Activated CD4-positive, CD25-positive, alpha-beta regulatory T cell (primary cell): ENCODE results near the gene ACAD8.
"Not testable (repeated sequence)": the region's sequence is repeated elsewhere in the genome, so short reads cannot be mapped to it uniquely, and the experiment has no call there.

Experiments used
- DNase-seq, 4 experiments: peaks; one replicate each; lab custom pipeline; 2025; lab: John Stamatoyannopoulos, UW

The ACAD8 gene

DNA sequence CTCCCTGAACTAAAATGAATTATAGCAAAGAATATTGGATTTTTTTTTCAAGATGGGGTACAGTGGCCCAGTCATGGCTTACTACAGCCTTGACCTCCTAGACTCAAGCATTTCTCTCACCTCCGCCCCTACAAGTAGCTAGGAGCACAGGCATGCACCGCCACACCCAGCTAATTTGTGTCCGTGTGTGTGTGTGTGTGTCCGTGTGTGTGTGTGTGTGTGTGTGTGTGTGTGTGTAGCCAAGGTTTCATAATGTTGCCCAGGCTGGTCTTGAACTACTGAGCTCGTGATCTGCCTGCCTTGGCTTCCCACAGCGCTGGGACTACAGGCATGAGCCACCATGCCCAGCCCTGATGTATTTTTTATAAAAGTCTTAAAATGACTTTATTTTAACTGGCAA is 12.8 kb upstream of the ACAD8 start:
- DNase-seq, result no peak

DNA sequence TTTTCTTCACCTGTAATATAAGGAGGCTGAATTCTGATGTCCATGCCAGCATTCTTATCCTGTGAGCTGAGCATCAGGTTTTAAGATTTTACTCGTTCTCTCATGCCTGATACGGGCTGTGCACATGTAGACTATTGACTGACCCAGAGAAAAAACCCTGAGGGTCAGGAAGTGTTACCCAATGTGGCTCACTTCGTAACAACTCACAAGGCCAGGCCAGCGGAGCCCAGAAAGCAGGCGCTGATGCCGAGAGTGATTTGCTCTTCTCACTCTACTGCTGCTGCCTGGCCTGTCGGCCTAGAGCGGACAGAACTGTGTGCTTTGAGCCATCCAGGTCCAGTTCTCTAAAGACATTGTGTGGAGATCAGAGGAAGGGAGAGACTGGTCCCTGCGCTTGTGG is 11.0 kb upstream of the ACAD8 start:
- DNase-seq, result no peak

DNA sequence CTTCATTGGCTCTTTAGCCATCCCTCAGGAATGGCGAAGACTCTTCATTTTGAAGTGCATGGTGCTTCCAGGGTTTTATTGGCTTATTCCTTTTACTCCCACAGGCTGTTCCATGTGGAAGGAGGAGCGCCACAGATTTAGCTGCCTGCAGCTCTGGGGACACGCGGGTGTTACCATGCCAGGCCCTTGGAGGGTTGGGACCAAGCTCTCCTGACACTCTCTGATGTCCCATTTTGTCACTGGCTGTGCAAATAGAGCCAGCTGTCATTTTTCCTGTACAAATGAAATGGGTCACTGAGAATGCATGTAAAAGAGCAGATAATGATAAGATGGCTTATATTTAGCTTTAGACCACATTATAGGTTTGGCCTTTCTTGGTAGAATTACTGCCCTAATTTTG is 9.5 kb upstream of the ACAD8 start:
- DNase-seq, result no peak

DNA sequence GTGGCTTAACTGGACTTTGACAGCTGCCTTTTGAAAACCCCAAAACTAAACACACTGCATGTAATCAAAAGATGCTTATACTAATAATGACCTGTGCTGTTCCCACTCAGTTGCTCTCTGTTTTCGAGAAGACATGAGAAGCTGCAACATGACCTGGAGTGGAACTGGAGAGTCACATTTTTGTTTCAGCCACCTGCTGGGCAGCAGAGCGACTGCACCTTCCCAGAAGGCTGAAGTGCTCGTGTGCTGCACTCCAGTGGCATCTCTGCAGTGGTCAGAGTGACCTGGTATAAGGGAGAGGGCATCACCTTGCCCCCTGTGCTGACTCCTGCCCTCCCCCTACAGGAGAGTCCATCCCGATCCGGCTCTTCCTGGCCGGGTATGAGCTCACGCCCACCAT is 8.8 kb upstream of the ACAD8 start:
- no peak for DNase-seq

DNA sequence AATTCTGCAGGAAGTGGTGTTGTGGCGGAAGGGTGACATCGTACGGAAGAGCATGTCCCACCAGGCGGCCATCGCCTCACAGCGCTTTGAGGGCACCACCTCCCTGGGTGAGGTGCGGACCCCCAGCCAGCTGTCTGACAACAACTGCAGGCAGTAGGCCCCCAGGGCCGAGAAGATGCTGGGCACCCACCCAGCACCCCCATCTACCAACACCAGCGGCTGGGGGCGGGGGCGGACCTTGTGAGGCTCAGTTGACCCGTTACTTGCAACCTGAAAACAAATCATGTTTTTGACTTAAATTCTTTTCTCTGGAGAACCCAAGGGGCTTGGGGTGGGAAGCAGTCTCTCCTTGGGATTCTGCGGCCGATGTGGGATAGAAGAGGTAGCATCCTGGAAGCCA is 7.9 kb upstream of the ACAD8 start:
- no peak for DNase-seq

DNA sequence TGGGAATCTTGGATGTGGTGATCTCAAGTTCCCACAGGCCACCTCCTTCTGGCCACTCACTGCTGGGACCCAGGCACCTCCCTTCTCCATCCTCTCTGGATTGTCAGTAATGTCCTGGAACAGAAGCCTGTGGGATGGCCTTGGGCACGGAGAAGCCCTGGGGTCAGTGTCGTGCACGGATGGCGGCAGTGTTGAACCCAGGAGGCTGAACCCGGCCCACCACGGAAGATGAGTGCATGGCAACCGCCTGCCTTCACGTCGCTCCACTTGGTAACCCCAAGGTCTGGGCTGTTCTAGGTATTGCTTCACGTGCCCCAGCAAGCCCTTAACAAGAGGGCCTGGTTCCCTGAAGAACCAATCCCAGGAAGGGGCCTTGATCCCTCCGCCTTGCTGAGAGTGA is 7.3 kb upstream of the ACAD8 start:
- DNase-seq, result no peak

DNA sequence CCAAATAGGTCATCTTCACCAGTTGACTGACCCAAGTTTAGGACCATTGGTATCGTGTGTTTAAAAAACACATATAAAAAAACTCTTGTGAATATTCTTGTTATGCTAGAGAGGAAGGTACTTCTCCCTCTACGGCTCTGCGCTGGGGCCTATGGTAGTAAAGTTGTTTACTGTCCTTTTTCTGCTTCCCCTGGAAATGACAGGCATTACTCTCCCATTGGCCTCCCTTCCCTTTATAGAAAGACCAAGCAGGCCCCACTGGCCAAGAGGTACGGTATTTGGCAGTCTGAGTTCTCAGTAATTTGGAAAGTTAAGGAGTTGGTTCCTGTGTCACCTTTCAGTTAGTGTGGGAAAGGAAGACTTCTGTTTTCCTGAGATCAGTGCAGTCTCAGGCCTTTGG is 6.7 kb upstream of the ACAD8 start:
- DNase-seq, result no peak

DNA sequence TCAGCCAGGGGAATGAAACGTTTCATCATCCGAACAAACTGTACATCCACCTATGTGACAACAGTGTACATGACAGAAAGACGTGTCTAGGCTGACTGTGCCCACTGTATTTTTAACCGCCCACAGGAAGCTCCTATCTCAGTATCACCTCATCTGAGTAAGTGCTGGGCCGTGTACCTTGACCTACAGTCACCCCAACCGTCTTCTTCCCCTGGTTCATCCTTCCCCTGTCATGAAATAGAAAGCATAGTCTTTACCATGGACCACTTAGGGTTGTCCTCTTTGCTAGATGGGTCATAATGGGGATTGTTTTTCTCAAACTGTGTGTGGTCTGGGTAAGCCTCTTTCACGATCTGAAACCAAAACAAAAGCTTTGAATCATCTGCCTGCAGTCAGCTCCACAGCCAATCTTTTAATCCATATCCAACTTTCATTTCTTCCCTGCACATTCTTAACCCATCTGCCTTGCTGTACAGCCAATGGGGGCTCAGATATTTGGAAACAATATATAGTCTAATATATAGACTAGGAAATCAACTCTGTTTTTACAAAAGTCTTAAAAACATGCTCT is 4.4 kb upstream of the ACAD8 start:
- no peak for DNase-seq

DNA sequence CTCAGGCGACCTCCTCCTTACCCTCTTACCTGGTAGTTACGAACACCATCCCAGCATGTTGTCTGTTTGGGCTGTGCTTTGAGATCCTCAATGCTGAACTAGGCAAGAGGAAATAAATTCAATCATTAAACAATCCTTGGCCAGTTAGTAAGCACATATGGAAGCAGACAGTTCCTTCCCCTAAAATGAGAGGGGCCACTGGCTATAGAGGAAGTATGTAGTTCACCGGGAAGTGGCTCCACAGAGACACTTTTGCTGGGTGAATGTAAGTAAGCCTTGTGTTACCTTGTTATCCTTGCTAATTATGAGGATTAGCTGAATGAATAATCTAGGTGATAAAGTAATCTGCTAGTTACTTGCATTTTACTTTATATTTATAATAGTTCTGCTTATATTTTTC is 3.1 kb upstream of the ACAD8 start:
- DNase-seq, result no peak

DNA sequence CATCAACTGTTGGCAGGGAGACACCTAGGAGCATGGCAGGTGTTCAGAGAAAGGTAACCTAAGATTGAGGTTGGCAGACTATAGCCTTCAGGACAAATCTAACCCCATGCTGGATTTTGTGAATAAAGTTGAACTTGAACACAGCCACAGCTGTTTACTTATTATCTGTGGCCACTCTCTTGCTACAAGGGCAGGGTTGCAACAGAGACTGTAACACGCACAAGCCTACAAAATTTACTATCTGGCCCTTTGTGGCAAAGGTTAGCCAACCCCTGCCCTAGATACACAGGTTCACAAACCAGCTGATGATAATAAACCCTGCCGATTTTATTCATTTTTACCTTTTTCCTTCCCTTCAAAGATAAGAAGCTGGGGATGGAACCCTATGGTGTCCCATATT is 2.7 kb upstream of the ACAD8 start:
- DNase-seq, result no peak

DNA sequence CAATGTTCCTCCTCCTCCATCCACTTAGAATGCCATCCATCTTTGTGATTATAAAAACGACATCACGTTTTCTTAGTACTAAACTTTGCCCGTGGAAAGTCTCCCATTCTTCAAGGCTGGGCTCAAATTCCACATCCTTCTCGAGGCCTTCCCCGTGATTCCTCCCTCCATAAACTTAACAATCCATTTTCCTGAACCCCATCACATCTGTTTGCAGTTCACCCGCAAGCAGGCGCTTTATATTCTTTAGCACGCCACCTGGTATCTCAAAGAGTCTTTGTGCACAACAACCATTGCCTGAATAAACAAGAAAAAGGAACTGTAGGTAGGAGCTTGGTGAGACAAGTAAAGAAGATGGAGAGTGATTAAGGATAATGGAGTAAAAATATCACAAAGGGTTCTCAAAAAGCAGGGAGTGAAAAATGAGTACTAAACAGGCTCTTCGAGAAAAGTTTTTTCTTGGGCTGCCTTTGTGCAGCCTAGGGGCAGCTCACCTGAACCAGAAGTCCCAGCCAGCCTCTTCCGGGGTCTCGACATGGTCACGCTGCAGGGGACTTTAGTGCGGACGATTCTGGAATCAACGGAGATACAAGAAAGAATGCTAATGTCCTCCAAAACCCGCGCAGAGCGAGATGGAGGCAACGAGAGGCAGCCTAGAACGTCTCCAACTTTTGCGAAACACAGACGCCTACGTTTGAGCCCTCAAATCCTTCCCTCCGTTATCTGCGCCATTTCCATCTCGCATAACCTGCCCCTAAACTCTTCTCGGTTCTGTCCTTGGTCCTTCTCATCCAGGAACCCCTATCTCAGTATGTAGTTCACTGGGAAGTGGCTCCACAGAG is 801 bp upstream of the ACAD8 start:
- no peak for DNase-seq

DNA sequence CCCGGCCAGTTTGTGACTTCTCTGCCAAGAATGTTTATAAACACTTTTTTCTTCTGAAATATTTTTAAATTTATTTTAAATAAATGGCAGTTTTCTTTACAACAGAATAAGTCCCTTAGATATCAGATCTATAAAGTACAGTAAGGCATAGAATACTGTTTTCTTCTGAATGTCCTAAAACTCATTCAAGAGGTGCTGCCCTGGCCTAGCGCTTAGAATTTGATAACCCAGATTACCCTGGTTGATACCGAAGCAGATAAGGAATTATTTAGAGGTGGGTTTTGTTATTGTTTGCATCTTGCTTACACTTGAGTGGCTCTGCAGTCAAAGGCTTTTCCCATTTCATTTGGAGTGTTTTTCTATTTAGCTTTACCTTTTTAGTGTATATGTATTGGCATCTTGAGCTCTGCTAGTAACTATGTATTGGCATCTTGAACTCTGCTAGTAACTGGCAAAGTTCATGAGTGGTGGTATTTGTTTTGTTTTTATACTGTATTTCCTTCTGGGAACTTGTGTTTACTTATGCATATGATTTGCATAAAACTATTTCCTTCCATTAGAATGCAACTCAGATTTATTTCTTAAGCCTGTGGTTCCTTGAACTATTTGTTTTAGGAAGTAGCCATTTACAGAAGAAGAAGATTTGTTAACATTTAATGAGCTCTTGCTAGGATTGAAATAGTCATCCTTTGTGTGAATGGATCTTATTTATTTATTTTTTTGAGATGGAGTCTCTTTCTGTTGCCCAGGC is 1.2 kb downstream of the ACAD8 start:
- no peak for DNase-seq

DNA sequence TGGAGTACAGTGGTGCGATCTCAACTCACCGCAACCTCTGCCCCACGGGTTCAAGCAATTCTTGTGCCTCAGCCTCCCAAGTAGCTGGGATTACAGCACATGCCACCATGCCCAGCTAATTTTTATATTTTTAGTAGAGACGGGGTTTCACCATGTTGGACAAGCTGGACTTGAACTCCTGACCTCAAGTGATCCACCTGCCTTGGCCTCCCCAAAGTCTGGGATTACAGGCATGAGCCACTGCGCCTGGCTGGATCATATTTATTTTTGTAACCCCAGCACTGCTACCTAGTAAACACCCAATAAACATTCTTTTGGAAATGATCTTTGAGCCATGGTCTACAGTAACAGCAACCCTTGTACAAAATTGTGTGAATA is 1.8 kb downstream of the ACAD8 start:
- not testable (repeated sequence) for DNase-seq

DNA sequence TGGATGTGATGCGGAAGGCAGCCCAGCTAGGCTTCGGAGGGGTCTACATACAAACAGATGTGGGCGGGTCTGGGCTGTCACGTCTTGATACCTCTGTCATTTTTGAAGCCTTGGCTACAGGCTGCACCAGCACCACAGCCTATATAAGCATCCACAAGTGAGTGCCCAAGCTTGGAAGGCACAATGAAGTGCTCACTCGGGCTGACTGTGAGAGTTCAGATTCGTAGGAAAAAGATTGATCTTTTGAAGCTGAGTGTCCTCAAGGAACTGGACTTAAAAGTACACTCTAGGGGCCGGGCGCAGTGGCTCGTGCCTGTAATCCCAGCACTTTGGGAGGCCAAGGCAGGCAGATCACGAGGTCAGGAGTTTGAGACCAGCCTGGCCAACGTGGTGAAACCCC is 3.7 kb downstream of the ACAD8 start:
- DNase-seq, result no peak

DNA sequence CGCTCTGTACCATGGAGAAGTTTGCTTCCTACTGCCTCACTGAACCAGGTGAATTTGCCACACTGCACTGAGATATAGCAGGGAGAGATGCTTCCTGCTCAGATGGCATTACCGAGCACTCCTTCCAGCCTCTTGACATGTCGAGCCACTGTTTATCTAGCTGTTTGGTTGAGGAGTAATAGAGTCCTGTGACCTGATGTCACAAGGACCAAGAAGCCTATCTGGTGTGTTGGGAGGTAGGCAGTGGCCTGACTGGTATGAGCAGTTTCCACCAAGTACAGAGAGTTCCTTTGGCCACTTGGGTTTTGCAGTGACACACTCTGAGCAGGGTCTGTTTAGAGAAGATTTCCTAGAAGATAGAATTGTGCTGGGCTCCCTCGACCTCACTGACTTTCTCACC is 5.2 kb downstream of the ACAD8 start:
- DNase-seq, result no peak

DNA sequence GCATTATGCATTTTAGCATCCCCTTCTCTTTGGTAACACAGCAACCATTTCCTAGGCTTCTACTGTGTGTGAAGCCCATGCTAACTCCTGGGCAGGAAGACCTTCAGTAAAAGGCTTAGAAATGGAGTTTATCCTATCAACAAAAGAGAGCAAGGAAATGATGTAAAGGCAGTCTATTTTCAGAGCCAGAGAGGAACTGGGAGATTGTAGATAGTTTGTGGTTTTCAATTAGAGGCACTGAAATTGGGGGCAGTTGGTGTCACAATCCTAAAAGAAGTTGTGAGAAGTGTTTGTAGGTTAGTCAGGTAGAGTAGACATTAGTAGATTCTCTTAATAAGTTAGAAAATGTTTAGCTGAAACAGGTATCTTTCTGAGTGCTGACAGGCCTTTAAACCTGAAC is 7.1 kb downstream of the ACAD8 start:
- no peak for DNase-seq

DNA sequence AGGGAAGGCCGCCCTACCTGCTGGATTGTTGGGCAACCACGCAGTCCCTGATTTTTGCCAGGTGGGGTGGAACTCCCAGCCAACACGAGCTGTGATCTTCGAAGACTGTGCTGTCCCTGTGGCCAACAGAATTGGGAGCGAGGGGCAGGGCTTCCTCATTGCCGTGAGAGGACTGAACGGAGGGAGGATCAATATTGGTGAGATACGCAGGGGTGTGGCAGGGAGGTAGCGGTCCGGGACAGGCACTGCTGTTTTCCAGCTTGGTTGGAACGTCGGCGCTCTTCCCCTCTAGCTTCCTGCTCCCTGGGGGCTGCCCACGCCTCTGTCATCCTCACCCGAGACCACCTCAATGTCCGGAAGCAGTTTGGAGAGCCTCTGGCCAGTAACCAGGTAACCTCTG is 7.6 kb downstream of the ACAD8 start:
- DNase-seq, result no peak

DNA sequence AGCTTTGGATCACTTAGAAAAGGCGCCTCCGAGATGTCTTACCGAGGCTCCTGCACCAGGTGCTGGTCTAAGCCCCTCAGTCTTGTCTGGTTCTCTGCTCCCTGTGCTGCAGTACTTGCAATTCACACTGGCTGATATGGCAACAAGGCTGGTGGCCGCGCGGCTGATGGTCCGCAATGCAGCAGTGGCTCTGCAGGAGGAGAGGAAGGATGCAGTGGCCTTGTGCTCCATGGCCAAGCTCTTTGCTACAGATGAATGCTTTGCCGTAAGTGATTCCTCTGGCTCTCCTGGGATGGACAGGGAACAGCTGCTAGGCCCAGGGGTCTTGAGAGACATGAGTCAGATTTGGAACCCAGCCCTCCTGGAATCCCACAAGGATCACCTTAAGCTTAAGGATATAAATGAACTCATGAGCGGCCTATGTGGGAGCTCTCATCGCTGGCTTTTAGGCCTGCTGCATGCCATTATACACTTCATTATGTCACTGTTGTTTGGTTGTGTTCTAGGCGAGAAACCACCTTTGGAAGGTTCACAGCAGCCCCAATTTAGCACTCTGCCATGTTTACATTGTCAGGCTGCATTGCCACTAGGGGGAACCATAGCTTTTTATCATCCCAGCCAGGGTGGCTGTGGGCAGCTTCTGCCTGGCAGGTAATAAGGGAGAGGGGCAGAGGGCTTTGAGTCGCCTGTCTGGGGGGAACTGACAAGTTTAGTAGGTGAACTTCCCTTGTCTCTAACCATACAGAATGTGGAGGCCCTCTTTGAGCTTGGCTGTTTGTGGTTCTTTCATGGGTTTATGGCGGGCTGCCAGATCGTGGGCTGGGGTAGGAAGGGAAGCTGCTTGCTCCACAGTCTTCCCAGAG is 8.5 kb downstream of the ACAD8 start:
- no peak for DNase-seq

DNA sequence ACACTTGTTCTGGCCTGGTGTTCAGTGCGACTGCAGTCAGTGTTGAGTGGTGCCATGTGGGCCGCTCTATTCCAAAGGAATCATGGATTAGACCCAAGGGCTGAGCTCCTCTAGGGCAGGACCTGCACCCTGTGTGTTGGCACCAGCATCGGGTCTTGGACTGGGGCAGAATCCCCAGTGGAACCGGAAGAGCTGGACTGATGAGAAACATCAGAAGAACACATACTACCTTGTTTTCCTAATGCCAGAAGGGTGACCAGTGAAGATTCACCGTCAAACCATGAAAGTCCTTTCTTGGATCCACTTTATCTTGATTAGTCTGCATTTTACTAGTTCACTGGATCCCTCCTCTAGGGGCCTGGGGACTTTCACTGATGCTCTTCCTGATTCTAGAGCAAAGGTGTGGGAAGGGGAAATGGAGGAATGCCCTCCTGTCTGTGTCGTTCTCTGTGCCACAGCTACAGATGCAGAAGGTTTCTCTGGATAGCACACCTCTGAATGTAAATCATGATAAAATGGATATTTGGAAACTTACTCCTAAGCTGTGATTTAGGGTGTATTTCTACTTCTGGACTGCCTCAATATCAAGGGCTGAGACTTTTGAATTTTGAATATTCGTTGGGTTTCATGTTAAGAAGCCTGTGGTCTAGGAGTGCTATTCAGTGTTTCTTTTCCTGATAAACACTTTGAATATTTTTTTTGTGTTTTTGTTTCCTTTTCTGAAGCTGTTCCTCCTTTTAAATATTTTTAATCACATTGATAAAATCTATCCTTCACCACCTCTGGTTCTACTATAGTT is 11.8 kb downstream of the ACAD8 start:
- DNase-seq, result no peak

DNA sequence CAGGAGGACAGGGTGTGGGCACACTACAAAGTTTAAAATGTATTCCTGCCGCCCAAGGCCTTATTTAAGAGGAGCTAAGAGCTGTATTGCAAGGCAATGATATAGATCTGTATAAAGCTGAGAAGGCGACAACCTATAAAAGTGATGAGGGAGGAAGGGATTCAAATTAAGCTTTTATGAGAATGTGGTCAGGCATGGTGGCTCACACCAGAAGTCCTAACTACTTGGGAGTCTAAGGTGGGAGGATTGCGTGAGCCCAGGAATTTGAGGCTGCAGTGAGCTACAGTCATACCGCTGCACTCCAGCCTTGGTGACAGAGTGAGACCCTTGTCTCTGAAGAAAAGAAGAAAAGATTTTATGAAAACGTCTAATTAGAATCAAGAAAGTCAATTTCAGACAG is 13.1 kb downstream of the ACAD8 start:
- DNase-seq, result no peak

DNA sequence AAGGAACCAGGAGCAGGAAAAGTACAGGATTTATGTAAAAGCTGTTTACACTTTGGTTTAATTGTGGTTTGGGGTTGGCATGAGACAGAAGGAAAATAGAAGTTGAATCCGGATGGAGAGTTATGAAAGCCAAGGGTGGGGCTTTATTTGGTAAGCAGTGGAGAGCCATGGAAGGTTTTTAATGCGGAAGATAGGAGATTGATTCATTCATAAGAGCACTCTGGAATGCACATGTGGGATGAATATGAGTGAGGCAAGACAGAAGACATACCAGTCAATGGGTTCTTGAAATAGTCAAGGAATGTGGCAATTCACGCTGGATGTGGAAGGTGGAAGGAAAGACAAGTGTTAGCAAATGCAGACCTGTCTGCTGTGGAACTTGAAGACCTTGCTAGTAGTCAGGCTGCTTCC is 13.5 kb downstream of the ACAD8 start:
- no peak for DNase-seq

DNA sequence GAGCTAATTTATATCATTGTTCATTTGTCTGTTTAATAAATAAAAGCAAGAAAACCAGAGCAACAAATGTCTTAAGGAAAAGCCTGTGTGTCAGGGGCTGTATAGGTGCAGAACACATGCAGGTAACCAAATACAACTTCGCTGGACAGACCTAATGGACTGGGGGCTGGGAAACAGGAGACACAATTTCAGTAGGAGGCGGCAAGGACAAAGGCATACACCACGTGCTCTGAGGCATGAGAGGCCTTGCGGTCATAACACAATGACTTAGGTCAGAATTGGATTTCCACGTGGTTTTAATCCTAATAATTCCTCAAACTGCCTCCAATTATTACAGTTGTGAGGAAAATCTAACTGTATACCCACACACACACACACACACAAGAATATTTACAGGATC is 14.1 kb downstream of the ACAD8 start:
- DNase-seq, result no peak
